Breast epithelium (tissue), 4 donors: Measurements from ENCODE around the gene ARL3. TPM values are rescaled to one million over a fixed set of nuclear protein-coding genes. Genes with fewer than 3 reads are reported as not detected.
A peak's percentile ranks its signal among the peaks of the same experiment; 100 is the strongest.

ENCODE experiments used
- DNase-seq, 2 donors: peaks; one replicate each; pipeline ENCODE4 v3.0.0-alpha.2; 2019; ENCODE audit warnings: low spot score in 2 of 2
- H3K27ac ChIP-seq, 2 donors: fragments of 200-600 bp; sonication (generic) in 1 of 2; one replicate each; pipeline ENCODE4 v1.5.1; 2016 to 2019; ENCODE audit warnings: mild to moderate bottlenecking in 1 of 2
- H3K27me3 ChIP-seq, 2 donors: fragments of 200-600 bp; sonication (generic) in 1 of 2; one replicate each; pipeline versions ENCODE4 v1.5.1 to v1.6.0; 2017 to 2019; ENCODE audit warnings: control low read depth in 1 of 2, mild to moderate bottlenecking in 1 of 2
- H3K36me3 ChIP-seq: fragments of 200-600 bp; one replicate; pipeline ENCODE4 v1.5.1; 2019
- H3K4me1 ChIP-seq, 2 donors: fragments of 200-600 bp; sonication (generic); one replicate each; pipeline ENCODE4 v1.5.1; 2016 to 2019; ENCODE audit warnings: control low read depth in 1 of 2
- H3K4me3 ChIP-seq, 3 donors: fragments of 200-600 bp; sonication (generic); 1 replicate in 2 of 3; 2 replicates in 1 of 3; pipeline ENCODE4 v1.5.1; 2016 to 2019; ENCODE audit warnings: mild to moderate bottlenecking in 3 of 3, moderate library complexity in 2 of 3
- H3K9me3 ChIP-seq, 2 donors: fragments of 200-600 bp; sonication (generic) in 1 of 2; one replicate each; pipeline ENCODE4 v1.5.1; 2016 to 2019; ENCODE audit warnings: control low read depth in 1 of 2
- CTCF ChIP-seq, 3 donors: fragments of 450-650 bp; IDR thresholded peaks; one replicate each; pipeline ENCODE4 v1.5.1; 2016 to 2017; ENCODE audit warnings: antibody characterized with exemption in 3 of 3, mild to moderate bottlenecking in 3 of 3, moderate library complexity in 3 of 3
- POLR2A ChIP-seq: fragments of 450-650 bp; IDR thresholded peaks from one replicate; pipeline ENCODE4 v1.6.1; 2016; ENCODE audit warnings: antibody characterized with exemption, mild to moderate bottlenecking, moderate library complexity
- POLR2AphosphoS5 ChIP-seq, 3 donors: sonication (generic); formaldehyde crosslinking; IDR thresholded peaks; one replicate each; pipeline ENCODE4 v1.6.1; 2017; ENCODE audit warnings: antibody characterized with exemption in 3 of 3
- intact Hi-C: fragments of 100-400 bp; cut with DNase I; formaldehyde crosslinking; loops from one replicate; pipeline ENCODE4 v1.15.1; 2023; ENCODE audit warnings: low total_unique reads
- total RNA-seq, 3 donors: library from RNA; depleted of rRNA; stranded (reverse); fragments of >200 nt; gene quantifications; one replicate each; pipeline ENCODE4 v1.1.0, GENCODE V29; 2016

The ARL3 gene
- total RNA-seq, 3 donors from 2014 or later: 5.1 to 7.3 (median 5.9) TPM

- TF ChIP-seq CTCF (IDR thresholded peaks at IDR 0.05) (no peak), POLR2AphosphoS5 (IDR thresholded peaks at IDR 0.05) (no peak), POLR2A (no peak)
- peaks cover 0 to 3% of the 10 kb centered on the region in 2 donors for H3K4me1 ChIP-seq
- no peak overlapping the region for H3K4me3 ChIP-seq
- no peaks in the 10 kb centered on the region for H3K36me3 ChIP-seq
- no peaks in the 10 kb centered on the region for H3K27me3 ChIP-seq
- DNase-seq: no peak
- intact Hi-C loops: no loop called here
- H3K9me3 ChIP-seq: no peaks in the 10 kb centered on the region
- peak overlapping the region; percentile 13 to 98 for H3K27ac ChIP-seq
These were observed 79.5 kb downstream of the ARL3 start for GRCh38 chr10:102634686-102635085.

- no peak for DNase-seq
- intact Hi-C loops: no loop called here
- no peaks in the 10 kb centered on the region for H3K9me3 ChIP-seq
- H3K27me3 ChIP-seq: no peaks in the 10 kb centered on the region
- no peaks in the 10 kb centered on the region for H3K36me3 ChIP-seq
- peak overlapping the region; percentile 43 to 98 for H3K27ac ChIP-seq
- no peak for TF ChIP-seq POLR2A
- no peak for TF ChIP-seq CTCF (IDR thresholded peaks at IDR 0.05)
- TF ChIP-seq POLR2AphosphoS5 (IDR thresholded peaks at IDR 0.05): no peak
- peaks cover 0 to 3% of the 10 kb centered on the region in 2 donors for H3K4me1 ChIP-seq
- H3K4me3 ChIP-seq: no peak overlapping the region
These were observed 80.3 kb downstream of the ARL3 start for GRCh38 chr10:102633848-102634247.

GRCh38 chr10:102633287-102633686 lies 80.9 kb downstream of the ARL3 start:
- no peak for DNase-seq
- H3K36me3 ChIP-seq: no peaks in the 10 kb centered on the region
- H3K9me3 ChIP-seq: no peaks in the 10 kb centered on the region
- TF ChIP-seq POLR2A (no peak), POLR2AphosphoS5 (IDR thresholded peaks at IDR 0.05) (no peak), CTCF (IDR thresholded peaks at IDR 0.05) (no peak)
- H3K4me3 ChIP-seq: no peak overlapping the region
- peaks cover 0 to 3% of the 10 kb centered on the region in 2 donors for H3K4me1 ChIP-seq
- H3K27me3 ChIP-seq: no peaks in the 10 kb centered on the region
- intact Hi-C loops: no loop called here
- H3K27ac ChIP-seq: peak overlapping the region; percentile 43 to 98

- no peak for DNase-seq
- peak overlapping the region; percentile 30 to 98 for H3K27ac ChIP-seq
- H3K4me3 ChIP-seq: no peak overlapping the region
- intact Hi-C loops: no loop called here
- H3K27me3 ChIP-seq: no peaks in the 10 kb centered on the region
- peaks cover 5 to 10% of the 10 kb centered on the region in 2 donors for H3K4me1 ChIP-seq
- H3K36me3 ChIP-seq: no peaks in the 10 kb centered on the region
- TF ChIP-seq POLR2A (no peak), POLR2AphosphoS5 (IDR thresholded peaks at IDR 0.05) (no peak), CTCF (IDR thresholded peaks at IDR 0.05) (no peak)
- H3K9me3 ChIP-seq: no peaks in the 10 kb centered on the region
These were observed 81.6 kb downstream of the ARL3 start for GRCh38 chr10:102632394-102633111.

GRCh38 chr10:102631525-102632393 lies 82.4 kb downstream of the ARL3 start:
- H3K27ac ChIP-seq: peak overlapping the region in 1 of 2 donors; percentile 98
- no peak for DNase-seq
- no peaks in the 10 kb centered on the region for H3K27me3 ChIP-seq
- peaks cover 10 to 13% of the 10 kb centered on the region in 2 donors for H3K4me1 ChIP-seq
- H3K4me3 ChIP-seq: no peak overlapping the region
- no peak for TF ChIP-seq CTCF (IDR thresholded peaks at IDR 0.05)
- TF ChIP-seq POLR2AphosphoS5 (IDR thresholded peaks at IDR 0.05): no peak
- TF ChIP-seq POLR2A: no peak
- no peaks in the 10 kb centered on the region for H3K9me3 ChIP-seq
- no peaks in the 10 kb centered on the region for H3K36me3 ChIP-seq
- intact Hi-C loops: no loop called here
